ENCODE measurements around the gene JCAD.

The JCAD gene

GRCh38 chr10:30073767-30074060, 14.3 kb upstream of the JCAD start:
- no peak for DNase-seq

- no peak for DNase-seq
These were observed 13.8 kb upstream of the JCAD start for GRCh38 chr10:30073045-30073766.

- no peak for DNase-seq
These were observed 12.7 kb upstream of the JCAD start for GRCh38 chr10:30072068-30072467.

DNA sequence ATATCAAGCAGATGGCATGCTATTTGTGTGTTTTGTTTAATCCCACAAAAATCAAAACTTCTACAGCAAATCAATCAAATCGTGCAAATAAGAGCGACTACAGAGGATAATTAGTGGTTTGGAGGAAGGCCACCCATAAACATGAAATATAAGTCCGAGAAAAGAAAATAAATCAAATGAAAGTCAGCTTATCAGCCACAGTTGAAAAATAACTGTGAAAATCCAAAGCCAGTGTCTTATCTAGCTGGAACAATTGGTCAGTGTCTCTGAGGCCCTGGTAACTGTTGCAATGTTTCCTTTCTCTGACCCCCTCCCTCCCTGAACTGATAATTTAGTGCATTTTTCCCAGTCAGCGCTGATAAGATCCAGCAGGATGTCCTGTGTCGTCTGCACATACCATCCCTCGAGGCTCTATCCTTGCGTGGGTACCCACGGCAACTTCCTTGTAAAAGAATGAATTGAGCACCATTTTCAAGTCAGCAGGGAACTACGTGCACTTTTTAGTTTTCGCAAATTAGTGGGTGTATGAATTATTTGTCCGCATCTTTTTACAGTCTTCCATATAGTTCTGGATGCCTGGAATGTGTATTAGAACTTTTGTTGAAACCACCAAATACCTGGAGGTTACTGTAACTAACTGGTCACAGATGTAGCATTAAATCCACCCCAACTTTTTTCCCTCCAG, 10.8 kb upstream of the JCAD start:
- no peak for DNase-seq

DNA sequence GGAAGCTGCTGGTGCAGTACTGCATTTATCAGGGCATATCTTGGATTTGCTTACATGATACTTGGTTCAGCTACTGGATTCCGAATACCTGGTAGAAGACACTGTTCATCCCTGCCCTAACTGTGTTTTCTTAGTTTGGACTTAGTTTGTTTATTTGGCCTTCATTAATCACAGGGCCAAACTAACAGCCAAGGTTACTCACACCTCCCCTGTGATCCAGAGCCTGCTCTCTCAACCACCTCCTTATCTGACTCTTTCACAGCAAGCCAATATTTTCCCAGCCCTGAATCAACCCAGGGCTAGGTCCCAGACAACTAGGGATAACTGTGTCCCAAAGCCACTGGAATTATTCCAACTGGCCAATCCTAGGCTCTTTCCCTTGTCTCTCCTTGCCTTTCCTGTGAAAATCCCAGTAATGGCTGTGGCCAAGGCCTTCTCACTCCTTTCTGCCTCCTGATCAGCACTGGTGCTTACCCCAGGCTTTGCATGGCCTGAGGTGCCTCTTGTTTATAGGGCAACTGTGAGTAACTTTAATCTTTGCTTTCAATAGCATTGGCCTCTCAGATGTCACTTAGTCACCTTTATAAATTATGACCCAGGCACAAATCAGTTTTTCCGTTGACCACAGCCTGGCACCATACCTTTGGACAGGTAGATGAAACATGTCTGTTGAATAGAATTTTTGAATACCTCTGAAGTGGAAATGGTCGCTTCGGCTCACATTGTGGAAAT, 9.3 kb upstream of the JCAD start:
- no peak for DNase-seq

- no peak for DNase-seq
These were observed 3.7 kb upstream of the JCAD start for GRCh38 chr10:30063099-30063498.

DNA sequence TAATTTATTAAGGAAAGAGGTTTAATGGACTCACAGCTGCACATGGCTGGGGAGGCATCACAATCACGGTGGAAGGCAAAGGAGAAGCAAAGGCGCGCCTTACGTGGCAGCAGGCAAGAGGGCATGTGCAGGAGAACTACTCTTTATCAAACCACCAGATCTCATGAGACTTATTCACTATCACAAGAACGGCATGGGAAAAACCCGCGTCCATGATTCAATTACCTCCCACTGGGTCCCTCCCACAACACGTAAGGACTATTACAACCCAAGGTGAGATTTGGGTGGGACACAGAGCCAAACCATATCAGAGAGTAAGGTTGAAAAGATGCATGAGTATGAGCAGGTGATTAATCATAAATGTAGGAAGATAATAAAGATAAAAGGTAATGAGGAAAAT, 3.2 kb upstream of the JCAD start:
- no peak for DNase-seq

DNA sequence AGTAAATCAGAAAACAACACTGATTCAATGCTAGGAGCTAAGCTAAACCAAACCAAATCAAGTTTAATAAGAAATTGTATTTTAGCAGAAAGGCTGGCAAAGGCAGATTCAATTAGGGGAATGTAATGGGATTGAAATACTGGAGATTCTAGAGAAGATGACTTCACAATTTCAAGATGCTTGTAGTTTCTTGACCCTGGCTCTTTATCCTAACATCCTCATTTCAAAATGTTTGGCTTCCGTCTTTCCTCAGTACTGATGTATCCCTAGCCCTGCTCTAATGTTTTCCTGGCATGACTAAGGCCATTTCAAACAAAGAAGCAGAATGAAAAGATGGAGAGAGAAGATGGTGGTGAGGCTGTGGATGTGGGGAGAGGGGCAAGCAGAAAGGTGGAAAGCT, 2.7 kb upstream of the JCAD start:
- no peak for DNase-seq

DNA sequence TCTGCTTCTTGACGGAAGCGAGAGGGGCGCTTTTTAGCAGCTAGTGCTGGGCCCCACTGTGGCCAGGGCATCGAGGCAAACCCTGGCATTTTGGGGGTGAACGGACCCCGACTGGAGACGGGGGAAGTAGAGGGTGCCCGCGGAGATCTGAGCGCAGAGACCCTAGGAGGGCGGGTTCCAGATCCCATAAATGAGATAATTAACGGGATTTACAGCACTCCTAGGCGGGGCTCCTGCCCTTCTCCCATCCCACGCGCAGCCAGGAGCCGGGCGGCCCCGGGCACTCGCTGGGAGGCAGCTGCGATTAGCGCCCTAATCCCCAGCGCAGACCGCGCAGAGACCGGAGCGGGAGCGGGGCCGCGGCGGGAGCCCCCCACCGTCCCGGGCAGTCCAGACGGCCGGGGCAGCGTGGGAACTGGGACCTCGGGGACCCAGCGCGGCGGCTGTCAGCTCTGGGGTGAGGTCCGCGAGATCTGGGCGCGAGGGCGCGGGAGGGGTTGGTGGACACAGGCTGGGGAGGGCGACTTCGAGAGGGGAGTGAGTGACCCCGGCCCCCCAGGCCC, 735 bp downstream of the JCAD start:
- DNase-seq: no peak

GRCh38 chr10:30057894-30058556, 1.4 kb downstream of the JCAD start:
- DNase-seq: no peak

DNA sequence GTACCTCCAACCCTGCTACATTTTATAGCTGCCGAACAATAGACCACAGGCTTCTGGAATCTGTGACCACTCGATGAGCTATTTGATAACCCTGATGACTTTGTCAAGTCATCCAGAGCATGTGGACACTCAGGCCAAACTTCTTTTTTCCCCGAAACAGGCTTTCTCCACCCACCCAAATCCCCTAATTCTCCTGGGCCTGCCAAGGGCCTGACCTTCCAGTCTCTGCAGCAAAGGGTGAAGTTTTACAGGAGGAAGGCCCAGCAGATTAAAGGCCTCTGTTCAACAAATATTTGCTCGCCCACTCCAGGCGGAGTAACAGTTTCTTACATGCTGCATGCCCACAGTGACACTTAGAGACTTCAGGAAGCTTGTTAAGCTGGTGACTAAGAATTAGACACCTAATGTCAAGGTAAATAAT, 2.0 kb downstream of the JCAD start:
- DNase-seq: no peak

DNA sequence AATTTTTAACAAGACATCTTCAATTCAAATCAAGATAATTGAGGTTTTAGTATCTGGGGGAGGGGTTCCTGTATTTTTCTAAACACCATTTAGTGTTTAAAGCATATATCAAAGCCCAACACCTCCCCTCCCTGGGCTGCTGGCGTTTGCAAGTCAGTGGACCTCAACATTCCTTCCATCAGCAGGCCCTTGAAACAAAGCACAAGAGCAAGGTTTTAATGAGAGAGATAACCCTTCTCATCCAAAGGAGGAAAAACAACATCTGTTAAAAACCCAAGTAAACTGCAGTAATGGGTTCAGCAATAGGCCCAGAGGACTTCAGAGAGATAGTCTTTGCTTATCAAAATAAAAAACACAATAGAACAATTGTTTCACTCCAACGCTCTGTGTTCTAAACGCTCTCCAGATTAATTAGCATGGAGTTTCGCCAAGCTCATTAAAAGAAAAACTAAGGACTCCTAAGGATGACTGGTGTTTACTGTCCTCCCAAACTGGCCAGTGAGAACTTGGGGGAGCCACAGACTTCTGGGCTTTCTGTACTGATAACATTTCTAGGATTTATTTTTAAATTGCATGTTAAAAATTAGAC, 2.5 kb downstream of the JCAD start:
- DNase-seq: no peak

- no peak for DNase-seq
These were observed 3.1 kb downstream of the JCAD start for GRCh38 chr10:30056281-30056680.

- DNase-seq: no peak
These were observed 4.1 kb downstream of the JCAD start for GRCh38 chr10:30055226-30055662.

GRCh38 chr10:30052062-30052461, 7.3 kb downstream of the JCAD start:
- no peak for DNase-seq

DNA sequence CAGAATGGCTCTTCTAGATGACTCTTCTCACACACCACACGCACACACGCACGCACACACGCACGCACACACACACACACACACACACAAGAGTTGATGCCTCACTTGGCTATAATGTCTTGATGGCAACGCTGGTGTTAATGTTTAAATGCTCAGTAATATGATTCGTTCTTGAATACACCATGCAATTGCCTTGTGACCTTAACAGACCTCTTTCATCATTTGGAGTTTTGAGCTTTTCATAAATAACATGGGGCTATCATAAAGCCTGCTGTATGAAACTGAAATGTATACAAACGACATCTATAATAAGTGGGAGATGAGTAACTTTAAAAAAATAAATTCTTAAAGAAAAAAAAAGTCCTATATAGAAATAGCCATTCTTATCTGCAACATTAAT, 8.2 kb downstream of the JCAD start:
- DNase-seq: no peak

DNA sequence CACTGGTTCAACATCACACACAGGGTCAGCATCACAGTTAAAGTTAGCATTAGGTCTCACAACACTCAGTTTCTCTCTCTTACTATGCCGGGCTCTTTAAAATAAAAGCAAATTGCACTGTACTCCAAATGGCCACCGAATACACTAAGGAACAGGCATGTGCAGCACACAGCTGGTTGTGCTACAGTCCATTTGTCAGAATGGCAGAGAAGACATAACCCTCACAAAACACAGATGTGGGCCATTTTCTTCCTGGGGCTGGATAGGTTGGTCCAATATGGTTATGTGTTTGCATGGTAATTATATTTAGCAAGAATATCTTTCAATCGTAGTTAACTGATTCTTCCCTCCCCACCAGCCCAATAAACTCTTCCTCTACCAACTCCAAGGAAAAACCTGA, 9.0 kb downstream of the JCAD start:
- no peak for DNase-seq

DNA sequence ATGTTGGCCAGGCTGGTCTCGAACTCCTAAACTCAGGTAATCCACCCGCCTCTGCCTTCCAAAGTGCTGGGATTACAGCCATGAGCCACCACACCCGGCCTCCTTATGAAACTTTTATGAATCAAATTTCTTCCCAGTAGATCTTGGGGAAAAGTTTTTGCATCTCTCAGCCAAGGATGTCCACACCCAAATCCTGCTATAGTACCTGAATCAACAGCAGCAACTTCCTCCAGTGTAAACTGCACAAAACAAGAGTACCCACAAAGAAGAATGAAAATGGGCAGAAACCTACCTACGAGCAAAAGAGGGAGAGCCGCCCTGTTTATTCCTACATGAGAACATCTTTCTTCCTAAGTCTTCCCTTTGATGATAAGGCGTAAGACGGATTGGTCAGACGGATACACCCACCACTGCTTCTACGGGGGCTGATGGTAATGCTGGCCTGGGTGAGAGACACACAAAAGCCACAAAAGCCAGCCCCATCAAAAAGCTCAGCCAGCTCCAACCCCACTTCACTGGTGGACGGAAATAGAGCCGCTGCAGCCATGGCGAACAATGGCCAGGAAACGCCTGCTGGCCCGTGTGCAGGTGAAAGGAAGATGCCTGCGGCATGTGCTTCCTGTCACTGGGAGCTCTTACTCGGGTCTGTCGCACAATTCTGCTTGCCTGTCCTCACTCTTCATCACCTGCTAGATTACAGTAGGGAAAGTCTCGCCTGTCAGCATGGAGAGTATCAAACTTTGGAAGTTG, 10.4 kb downstream of the JCAD start:
- no peak for DNase-seq

DNA sequence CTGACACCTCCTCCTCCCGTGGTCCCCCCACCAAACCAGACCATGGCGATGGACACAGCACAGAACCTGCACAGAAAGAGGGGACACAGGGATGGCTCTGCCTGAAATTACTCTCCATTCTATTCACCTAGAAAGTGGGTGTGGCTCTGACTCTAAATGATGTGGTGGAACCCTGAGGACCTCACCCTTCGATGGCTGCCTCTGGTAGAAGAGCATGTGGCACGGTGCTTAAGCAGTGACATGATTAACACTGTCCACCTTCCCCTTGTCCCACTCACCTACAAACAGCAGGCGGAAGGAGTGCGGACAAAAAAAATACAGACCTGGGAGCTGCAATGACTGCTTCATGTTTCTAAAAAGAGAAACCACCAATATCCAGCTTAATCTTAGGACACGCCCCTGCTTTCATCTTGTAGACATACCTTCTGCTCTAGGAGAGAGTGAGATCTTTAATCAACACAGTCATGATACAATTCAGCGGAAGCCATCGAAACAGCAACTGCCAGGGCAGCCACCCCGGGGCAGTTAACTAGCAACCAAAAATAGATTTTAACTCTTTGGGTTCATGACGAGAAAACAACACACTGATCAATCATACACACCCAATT, 11.4 kb downstream of the JCAD start:
- DNase-seq: no peak

- DNase-seq: no peak
These were observed 12.0 kb downstream of the JCAD start for GRCh38 chr10:30047430-30047829.

DNA sequence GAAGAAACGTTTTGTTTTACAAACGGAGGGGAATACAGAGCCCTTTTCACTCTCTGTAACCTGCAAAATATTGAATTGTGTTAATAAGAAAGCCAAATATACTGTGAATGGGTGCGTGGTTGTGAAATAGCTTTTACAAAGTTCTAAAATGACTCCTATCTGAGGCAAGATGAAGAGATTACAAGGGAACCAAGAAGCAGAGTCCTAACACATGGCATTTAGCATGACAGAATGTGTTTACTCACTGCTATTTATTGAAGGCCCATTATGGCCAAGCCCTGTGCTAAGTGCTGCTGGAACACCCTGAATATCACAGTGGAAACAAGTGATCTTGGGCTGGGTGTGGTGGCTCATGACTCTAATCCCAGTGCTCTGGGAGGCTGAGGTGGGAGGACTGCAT, 12.9 kb downstream of the JCAD start:
- no peak for DNase-seq

GRCh38 chr10:30045961-30046360, 13.4 kb downstream of the JCAD start:
- no peak for DNase-seq
